NK-92 (cell line): Measurements from ENCODE around the gene IL17RD.

ENCODE experiments used
- DNase-seq: peaks from one replicate; lab custom pipeline; 2025; ENCODE audit not compliant: unreplicated experiment; lab: John Stamatoyannopoulos, UW

IL17RD gene

GRCh38 chr3:57068437-57069089 is 96.6 kb downstream of the IL17RD start:
- DNase-seq, result no peak

DNA sequence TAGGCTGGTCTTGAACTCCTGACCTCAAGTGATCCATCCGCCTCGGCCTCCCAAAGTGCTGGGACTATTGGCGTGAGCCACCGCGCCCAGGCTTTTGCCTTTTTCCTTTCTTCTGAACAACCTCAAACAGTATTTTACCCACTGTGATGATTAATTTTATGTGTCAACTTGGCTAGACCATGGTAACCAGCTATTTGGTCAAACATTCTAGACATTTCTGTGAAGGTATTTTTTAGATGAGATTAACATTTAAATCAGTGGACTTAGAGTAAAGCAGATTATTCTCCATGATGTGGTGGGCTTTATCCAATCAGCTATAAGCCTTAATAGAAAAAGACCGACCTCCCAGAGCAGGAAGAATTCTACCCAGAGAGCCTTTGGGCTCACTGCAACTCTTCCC is 98.7 kb downstream of the IL17RD start:
- no peak for DNase-seq

- no peak for DNase-seq
These were observed 99.6 kb downstream of the IL17RD start for GRCh38 chr3:57065588-57065987.

GRCh38 chr3:57064572-57064971 is 100.6 kb downstream of the IL17RD start:
- DNase-seq, result no peak

GRCh38 chr3:57064001-57064400 is 101.2 kb downstream of the IL17RD start:
- DNase-seq, result no peak

GRCh38 chr3:57063032-57063431 is 102.1 kb downstream of the IL17RD start:
- DNase-seq, result no peak

- no peak for DNase-seq
These were observed 103.0 kb downstream of the IL17RD start for GRCh38 chr3:57062101-57062631.

- DNase-seq, result no peak
These were observed 103.6 kb downstream of the IL17RD start for GRCh38 chr3:57061556-57061955.

DNA sequence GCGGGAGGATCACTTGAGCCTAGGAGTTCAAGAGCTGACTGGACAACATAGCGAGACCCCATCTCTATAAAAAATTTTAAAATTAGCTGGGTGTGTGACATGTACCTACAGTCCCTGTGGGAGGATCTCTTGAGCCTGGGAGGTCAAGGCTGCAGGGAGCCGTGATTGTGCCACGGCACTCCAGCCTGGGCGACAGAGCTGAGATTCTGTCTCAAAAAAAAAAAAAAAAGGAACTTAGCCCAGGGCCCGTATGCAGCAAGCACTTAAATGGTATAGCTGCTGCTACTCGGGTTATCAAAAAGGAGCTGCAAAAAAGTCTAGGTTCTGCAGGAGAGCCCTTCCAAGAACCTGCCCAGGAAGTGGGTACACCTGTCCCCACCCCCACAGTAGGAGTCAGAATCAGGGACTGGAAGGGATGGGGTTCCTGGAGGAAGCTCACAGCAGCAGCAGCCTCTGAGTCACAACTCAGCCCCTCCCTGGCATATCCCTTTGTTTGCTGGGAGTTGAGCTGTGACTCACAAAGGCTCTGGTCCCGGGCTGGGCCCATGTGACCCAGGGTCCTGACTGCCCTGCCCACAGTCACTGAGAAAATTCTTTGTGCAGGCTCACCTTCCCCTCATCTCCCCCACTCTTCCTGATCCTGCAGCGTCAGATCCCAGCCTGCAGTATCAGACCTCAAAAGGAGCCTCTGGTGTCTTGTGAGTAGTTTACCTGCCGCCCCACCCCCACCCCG is 104.9 kb downstream of the IL17RD start, which contains the start of gene SPATA12:
Gene SPATA12, plus strand, starts transcription at position 576 of the 733 bp plus-strand sequence. CDS start 13,031 bp downstream, outside the sequence.
- no peak for DNase-seq

DNA sequence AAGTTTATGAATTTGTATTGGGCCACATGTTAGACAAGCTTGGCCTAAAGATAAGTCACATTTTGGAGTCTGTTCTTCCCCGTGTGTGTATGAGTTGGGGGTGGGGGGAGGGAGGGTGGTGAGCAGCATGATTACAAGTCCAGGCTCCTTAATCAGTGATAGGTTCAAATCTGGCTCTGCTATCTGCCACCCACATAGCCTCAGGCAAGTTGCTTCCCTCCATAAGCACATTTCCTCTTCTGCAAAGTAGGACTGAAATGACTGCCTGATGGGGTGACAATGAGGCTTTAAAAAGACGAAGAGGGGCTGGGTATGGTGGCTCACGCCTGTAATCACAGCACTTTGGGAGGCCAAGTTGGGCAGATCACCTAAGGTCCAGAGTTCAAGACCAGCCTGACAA is 105.7 kb downstream of the IL17RD start:
- DNase-seq, result no peak

DNA sequence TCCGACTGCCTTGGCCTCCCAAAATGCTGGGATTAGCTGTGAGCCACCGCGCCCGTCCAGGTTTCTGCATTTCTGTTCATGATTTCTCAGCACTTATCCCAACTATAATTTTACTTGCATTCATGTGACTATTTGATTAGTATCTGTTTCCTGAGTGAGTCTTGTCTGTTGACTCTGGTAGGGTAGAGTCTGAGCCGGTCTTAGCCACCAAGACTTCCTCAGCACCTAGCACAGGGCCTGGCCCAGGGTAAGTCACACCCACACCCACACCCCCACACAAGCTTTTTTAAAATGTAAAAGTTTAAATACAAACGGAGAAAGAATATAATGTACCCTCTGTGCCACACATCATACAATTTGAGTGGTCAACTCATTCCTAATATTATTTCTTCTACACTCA is 107.8 kb downstream of the IL17RD start:
- no peak for DNase-seq

- no peak for DNase-seq
These were observed 112.0 kb downstream of the IL17RD start for GRCh38 chr3:57053122-57053521.

DNA sequence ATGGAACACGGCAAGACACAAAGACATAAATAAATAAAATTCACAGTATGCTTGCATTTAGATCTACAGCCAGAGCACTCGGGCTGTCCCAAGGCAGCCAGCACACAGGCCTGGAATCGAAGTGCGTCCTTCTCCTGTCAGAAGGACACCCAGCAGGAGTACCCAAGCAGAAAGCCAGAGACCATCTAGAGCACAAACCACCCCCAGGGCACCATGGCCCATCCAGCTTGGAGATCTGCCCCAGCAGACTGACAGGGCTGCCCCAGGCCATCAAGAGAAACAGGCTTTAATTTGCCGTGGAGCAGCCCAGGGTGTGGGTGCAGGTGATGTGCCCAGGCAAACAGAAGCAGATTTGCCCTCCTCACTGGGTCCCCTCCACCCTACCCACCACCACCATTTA is 112.5 kb downstream of the IL17RD start:
- no peak for DNase-seq

DNA sequence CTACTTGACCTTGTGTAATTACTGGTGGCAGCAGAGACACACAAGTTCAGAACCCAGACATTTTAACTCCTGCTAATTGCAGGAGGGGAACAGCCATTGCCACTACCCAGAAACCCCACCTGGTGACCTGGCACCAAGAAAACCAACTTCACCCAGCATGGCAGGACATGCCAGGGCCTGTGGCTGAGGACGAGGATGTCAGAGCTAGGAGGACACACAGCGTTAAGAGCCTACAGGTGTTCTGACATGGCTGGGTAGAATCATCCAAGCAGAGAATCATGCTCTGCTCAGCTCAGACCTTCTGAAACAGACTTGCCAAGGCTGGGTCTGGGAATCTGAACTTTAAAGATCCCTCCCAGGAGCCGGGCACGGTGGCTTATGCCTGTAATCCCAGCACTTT is 116.4 kb downstream of the IL17RD start:
- no peak for DNase-seq

DNA sequence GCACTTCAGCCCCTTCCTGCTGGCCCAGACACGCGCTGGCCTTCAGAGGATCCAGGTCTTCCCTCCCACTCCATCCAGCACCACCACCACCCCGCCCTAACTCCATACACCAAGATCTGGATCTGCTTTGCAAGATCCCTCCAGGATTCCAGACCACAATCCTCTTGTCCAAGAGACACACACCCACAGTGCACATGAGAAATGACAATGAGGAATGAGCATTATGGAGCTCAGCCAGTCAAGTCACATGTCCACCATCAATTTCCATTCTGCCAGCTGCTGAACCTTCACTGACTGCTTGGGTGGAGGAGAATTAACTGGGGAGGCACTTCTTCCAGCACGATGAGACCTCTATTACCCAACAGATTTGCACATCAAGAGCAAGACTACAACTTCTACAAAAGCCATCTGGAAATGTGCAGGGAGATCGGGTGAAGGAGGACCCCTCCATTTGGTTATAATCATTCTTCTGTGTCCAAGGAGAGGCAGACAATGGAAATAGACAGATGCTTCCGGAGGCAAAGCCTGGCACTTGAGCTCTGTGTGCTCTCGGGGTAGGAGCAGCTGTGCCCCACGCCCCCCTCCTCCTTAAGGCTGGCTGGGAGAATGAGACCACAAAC is 117.0 kb downstream of the IL17RD start:
- DNase-seq, result no peak

DNA sequence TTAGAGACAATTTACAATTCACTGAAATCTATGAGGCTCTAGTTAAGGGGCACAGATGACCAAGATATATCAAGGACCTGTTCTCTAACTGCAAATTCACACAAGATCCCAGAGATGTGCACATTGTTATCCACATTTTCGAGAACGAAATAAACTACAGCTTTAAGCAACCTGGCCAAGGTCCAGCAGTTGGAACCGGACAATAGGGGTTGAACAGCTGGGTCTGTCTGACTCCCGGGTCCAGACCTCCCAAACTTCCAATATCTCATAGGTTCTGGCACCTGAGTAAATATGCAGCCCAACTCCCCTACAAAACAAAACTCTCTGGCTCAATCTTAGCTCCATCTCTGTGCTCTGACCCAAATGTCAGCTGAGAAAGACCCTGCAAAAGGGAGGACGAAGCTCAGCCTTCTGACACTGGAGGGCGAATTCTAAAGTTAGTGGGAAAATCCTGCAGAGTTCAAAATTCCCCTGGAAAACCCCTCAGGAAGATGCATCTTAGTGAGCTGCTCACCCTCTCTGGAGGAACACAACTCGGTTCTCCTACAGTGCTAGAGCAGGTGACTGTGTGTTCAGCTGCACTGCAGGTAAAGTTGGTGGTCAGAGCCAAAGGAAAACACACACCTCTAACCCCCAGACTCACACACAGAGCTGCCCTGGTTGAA is 118.9 kb downstream of the IL17RD start:
- DNase-seq, result no peak

DNA sequence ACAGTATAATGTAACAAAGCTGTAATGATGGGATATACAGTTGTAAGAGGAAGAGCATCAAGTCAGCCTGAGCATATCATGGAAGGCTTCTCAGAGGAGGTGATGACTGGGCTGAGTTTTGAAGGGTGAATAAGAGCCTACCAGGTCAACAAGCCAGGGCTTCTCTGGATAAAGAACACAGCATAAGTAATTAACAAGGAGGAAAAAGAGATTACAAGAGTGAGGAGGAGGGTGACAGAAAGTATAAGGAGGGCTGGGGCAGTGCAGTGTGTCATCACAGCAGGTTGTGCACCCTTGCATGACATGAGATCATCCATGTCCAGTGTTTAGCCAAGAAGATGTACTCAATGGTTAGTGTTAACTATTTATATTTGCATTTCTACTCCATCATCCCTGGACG is 121.6 kb downstream of the IL17RD start:
- no peak for DNase-seq

DNA sequence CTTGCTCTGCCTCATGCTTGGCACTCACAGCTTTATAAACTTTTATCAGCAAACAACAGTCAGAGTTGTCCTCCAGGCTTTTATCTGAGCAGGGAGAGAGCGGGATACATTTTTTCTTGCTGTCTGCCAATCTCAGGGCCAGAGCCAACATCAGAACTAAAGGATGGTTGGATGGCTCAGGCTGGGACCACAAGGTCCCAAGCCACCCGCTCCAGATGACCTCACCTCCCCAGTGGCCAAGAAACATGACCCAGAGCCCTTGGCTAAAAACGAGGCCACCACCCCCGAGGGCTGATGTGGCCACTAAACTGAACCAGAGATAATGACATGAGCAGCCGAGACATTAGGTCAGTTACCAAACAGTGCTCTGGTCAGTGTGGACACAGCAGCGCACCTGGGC is 123.5 kb downstream of the IL17RD start:
- DNase-seq, result no peak
